Heart right ventricle (tissue), 16 donors: ENCODE measurements around the gene SAP130. TPM values are rescaled to one million over a fixed set of nuclear protein-coding genes. Genes with fewer than 3 reads are reported as not detected.
A peak's percentile ranks its signal among the peaks of the same experiment; 100 is the strongest.

Experiments used
- ATAC-seq, 8 donors: fragments of 200-7000 bp; cut with Tn5 transposase; one replicate each; pipeline ENCODE4 v1.9.1; 2020; ENCODE audit warnings: mild to moderate bottlenecking in 8 of 8, moderate library complexity in 8 of 8, moderate number of reproducible peaks in 1 of 8
- DNase-seq, 2 donors: peaks; one replicate each; pipeline ENCODE4 v3.0.0-alpha.2; 2020
- H3K27ac ChIP-seq, 10 donors: fragments of 200-600 bp; sonication (generic) in 2 of 10; one replicate each; pipeline versions ENCODE4 v1.5.0 to v1.8.0; 2020 to 2022; ENCODE audit warnings: mild to moderate bottlenecking in 3 of 10
- H3K27me3 ChIP-seq, 7 donors: fragments of 200-600 bp; one replicate each; pipeline ENCODE4 v1.8.0; 2021 to 2022; ENCODE audit warnings: mild to moderate bottlenecking in 2 of 7
- H3K36me3 ChIP-seq, 9 donors: fragments of 200-600 bp; sonication (generic) in 1 of 9; one replicate each; pipeline versions ENCODE4 v1.5.0 to v1.8.0; 2020 to 2022; ENCODE audit warnings: mild to moderate bottlenecking in 2 of 9
- H3K4me1 ChIP-seq, 9 donors: fragments of 200-600 bp; sonication (generic) in 1 of 9; one replicate each; pipeline versions ENCODE4 v1.5.0 to v1.8.0; 2020 to 2022; ENCODE audit warnings: mild to moderate bottlenecking in 4 of 9
- H3K4me3 ChIP-seq, 10 donors: fragments of 200-600 bp; sonication (generic) in 2 of 10; one replicate each; pipeline versions ENCODE4 v1.5.0 to v1.8.0; 2020 to 2022; ENCODE audit warnings: mild to moderate bottlenecking in 7 of 10, moderate library complexity in 2 of 10
- H3K9me3 ChIP-seq, 11 donors: fragments of 200-600 bp in 10 of 11; sonication (generic) in 2 of 11; one replicate each; pipeline versions ENCODE4 v1.5.0 to v1.8.0; 2013 to 2022; ENCODE audit warnings: mild to moderate bottlenecking in 2 of 11, control low read depth in 1 of 11, moderate library complexity in 1 of 11
- CTCF ChIP-seq, 9 donors: fragments of 200-600 bp; sonication (generic) in 2 of 9; IDR thresholded peaks; one replicate each; pipeline versions ENCODE4 v1.5.0 to v1.8.0; 2021 to 2022; ENCODE audit warnings: antibody characterized with exemption in 9 of 9, mild to moderate bottlenecking in 5 of 9, moderate library complexity in 1 of 9
- WGBS, 2 donors: extraction: QIAGEN DNeasy Blood & Tissue Kit; methylation state at CpG; one replicate each; pipeline ENCODE4 v1.1.7; 2013; ENCODE audit warnings: inconsistent platforms in 1 of 2; 5-methylcytosine and 5-hydroxymethylcytosine counted together
- intact Hi-C, 10 donors: fragments of 100-400 bp; cut with DNase I; formaldehyde crosslinking; loops; one replicate each; pipeline versions ENCODE4 v1.11.1 to v1.14.2; 2022
- polyA plus RNA-seq, 2 donors: library from polyadenylated mRNA; stranded (reverse); fragments of 200-250 nt; gene quantifications; one replicate each; pipeline ENCODE4 v1.2.3, GENCODE V29; 2013
- total RNA-seq, 10 donors: library from RNA; stranded (reverse); fragmentation: NEBNext Ultra II Directional in 3 of 10; extraction: Animal tissue kit (Norgen Biotek cat#: 25700) in 3 of 10; gene quantifications; one replicate each; pipeline versions ENCODE4 v1.2.1 to v1.2.4, GENCODE V29; 2021 to 2023
- donor health status: Arrhythmogenic right ventricular cardiomyopathy.
- donor health status: ischemic (EF 13 %, LVEDD 7.1; RV severe dilation, severe dysfunction).
- donor health status: healthy with polysubstance abuse.
- donor health status: DM: no; HTN: yes; CAD: no.
- donor health status: DM: no; HTN: no; CAD: no.
- donor health status: ischemic (EF 25% LVEDD 6.9; RV normal size, moderate dysfunction).
- donor health status: ischemic (EF 25% LVEDD 5.7; RV mildly dilated, moderate dysfunction).
- donor health status: healthy.
- donor health status: DM: yes; HTN: yes; CAD: no.
- donor health status: Ischemic cardiomyopathy.
- donor health status: ischemic (EF 35%, LVEDD 5.7; RV mildly dilated, moderate dysfunction).
- donor health status: nonischemic (EF 11% LVEDD 7.7; RV severe dilation, severe dysfunction).
- donor health status: DM: yes; HTN: yes; CAD: no.
- donor health status: PGD.
- donor health status: ischemic (EF 29% LVEDD 5.4; RV normal size, mild dysfunction).
- donor health status: nonischemic (EF 23%, LVEDD 6.1; RV moderate dilation, normal function).

Gene SAP130
- total and polyA plus RNA-seq, 12 donors: 4.8 to 20.4 (median 16.6) TPM

- no peak for ATAC-seq
- 96 to 99% methylated on average over 6 of the region's 6 CpGs for WGBS, 2 donors
Measured at GRCh38 chr2:127957240-127957639, 70.6 kb downstream of the SAP130 start.

GRCh38 chr2:127954857-127955256 lies 73.0 kb downstream of the SAP130 start:
- intact Hi-C loops: loop anchor here in 1 of 10 donors (5.0 kb wide), 1 partner anchor 63 kb away; no protein-coding TSS in a partner anchor
- no peak for TF ChIP-seq CTCF (IDR thresholded peaks at IDR 0.05)
- ATAC-seq: no peak

More at GRCh38 chr2:127957240-127957639, 70.6 kb downstream of the SAP130 start:
- Histone ChIP-seq H3K4me1 (peaks cover 0 to 26% (median 17%) of the 10 kb centered on the region in 9 donors), H3K36me3 (peaks cover 0 to 89% (median 38%) of the 10 kb centered on the region in 9 donors), H3K4me3 (no peak overlapping the region), H3K9me3 (no peaks in the 10 kb centered on the region), H3K27me3 (no peaks in the 10 kb centered on the region), H3K27ac (no peak overlapping the region)
- DNase-seq: no peak
- intact Hi-C loops: no loop called here
- no peak for TF ChIP-seq CTCF (IDR thresholded peaks at IDR 0.05)

GRCh38 chr2:127953849-127954248 lies 74.0 kb downstream of the SAP130 start:
- Histone ChIP-seq H3K4me3 (no peak overlapping the region), H3K4me1 (peaks cover 0 to 21% (median 18%) of the 10 kb centered on the region in 9 donors), H3K9me3 (no peaks in the 10 kb centered on the region), H3K36me3 (peaks cover 6 to 94% (median 50%) of the 10 kb centered on the region in 9 donors), H3K27me3 (no peaks in the 10 kb centered on the region), H3K27ac (peak overlapping the region in 9 of 10 donors; percentile 16 to 73 (median 57))
- ATAC-seq (no peak), DNase-seq (no peak)
- 74 to 86% methylated on average over 2 of the region's 2 CpGs for WGBS, 2 donors
- TF ChIP-seq CTCF (IDR thresholded peaks at IDR 0.05): no peak
- intact Hi-C loops: loop anchor here in 1 of 10 donors (5.0 kb wide), 1 partner anchor 62 kb away; no protein-coding TSS in a partner anchor

More at GRCh38 chr2:127954857-127955256, 73.0 kb downstream of the SAP130 start:
- 91 to 95% methylated on average over 8 of the region's 8 CpGs for WGBS, 2 donors
- Histone ChIP-seq H3K27ac (no peak overlapping the region), H3K4me3 (no peak overlapping the region), H3K9me3 (no peaks in the 10 kb centered on the region), H3K27me3 (no peaks in the 10 kb centered on the region), H3K36me3 (peaks cover 0 to 94% (median 46%) of the 10 kb centered on the region in 9 donors), H3K4me1 (peaks cover 0 to 21% (median 18%) of the 10 kb centered on the region in 9 donors)
- no peak for DNase-seq

- intact Hi-C loops: loop anchor here in 1 of 10 donors (5.0 kb wide), 1 partner anchor 61 kb away; no protein-coding TSS in a partner anchor
- Histone ChIP-seq H3K27me3 (no peaks in the 10 kb centered on the region), H3K9me3 (no peaks in the 10 kb centered on the region), H3K36me3 (peaks cover 6 to 98% (median 55%) of the 10 kb centered on the region in 9 donors), H3K4me3 (no peak overlapping the region), H3K27ac (peak overlapping the region in 9 of 10 donors; percentile 16 to 73 (median 57)), H3K4me1 (peaks cover 0 to 21% (median 18%) of the 10 kb centered on the region in 9 donors)
- ATAC-seq (peak; percentile 90 to 99 (median 97)), DNase-seq (peak; percentile 35 to 68)
- TF ChIP-seq CTCF (IDR thresholded peaks at IDR 0.05): no peak
- WGBS, 2 donors: 38 to 56% methylated on average over 6 of the region's 6 CpGs
Measured at GRCh38 chr2:127953128-127953718, 74.6 kb downstream of the SAP130 start.
